IPS-18c (cell line): Measurements from ENCODE around the gene ITIH3.

Source experiments
- H3K4me3 ChIP-seq: 2 replicates; pipeline ENCODE4 v1.7.0; 2013; ENCODE audit warnings: low read depth, mild to moderate bottlenecking, low read length, moderate library complexity; ENCODE audit not compliant: insufficient read depth
- H3K9me3 ChIP-seq: one replicate; pipeline ENCODE4 v1.6.1; 2013; ENCODE audit warnings: mild to moderate bottlenecking, low read length, moderate library complexity; ENCODE audit not compliant: control insufficient read depth, insufficient read depth

ITIH3 gene

DNA sequence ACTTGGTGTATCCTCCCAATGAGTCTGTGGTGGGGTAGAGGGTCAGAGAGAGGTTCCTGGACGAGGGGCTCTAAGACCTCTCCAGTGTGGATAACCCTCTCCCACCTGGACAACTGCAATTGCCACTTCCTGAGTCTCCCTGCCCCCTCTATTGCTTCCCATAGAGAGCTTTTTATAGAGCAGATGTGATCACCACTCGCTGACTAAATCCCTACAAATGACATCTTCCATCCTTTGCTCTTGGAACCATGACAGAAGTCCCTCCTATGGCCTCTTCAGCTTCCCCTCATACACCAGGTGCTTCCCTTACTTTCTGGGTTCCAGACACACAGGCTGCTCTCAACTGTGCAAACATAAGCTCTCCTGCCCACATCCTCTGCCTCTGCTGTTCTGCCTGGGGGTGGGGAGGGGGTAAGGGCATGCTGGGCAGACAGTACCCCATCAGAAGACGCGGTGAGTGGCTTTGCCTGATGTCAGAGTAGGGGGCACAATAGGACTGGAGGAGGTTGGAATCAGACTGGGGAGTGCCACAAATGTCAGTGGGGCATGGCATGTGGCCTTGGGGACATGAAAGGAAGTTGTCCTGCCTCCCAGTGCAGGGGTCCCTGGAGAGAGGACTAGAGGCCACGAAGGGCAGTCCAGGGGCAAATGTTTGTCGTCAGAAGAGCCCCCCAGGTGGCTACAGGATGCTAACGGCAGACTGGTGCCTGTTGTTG, 15.2 kb downstream of the ITIH3 start:
- Histone ChIP-seq H3K4me3 (no peak overlapping the region), H3K9me3 (no peaks in the 10 kb centered on the region)

DNA sequence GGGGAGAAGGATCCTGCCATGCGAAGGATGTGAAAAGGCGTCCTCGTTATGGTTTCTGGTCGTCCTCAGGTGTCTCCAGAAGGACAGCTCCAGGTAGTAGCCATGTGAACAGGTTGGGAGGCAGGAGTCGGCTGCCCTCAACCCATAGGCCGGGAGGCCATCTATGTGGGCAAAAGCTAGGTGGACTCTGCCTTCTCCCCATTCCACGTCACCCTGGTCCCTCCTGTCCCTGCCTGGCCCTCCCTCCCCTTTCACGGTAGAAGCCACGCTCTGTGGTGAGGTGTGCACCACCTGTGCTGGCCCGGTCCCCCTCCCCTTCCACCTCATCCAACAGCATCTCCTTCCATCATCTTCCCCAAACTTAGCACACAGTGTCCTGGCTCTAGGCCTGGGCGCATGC, 16.3 kb downstream of the ITIH3 start:
- Histone ChIP-seq H3K9me3 (no peaks in the 10 kb centered on the region), H3K4me3 (no peak overlapping the region)

DNA sequence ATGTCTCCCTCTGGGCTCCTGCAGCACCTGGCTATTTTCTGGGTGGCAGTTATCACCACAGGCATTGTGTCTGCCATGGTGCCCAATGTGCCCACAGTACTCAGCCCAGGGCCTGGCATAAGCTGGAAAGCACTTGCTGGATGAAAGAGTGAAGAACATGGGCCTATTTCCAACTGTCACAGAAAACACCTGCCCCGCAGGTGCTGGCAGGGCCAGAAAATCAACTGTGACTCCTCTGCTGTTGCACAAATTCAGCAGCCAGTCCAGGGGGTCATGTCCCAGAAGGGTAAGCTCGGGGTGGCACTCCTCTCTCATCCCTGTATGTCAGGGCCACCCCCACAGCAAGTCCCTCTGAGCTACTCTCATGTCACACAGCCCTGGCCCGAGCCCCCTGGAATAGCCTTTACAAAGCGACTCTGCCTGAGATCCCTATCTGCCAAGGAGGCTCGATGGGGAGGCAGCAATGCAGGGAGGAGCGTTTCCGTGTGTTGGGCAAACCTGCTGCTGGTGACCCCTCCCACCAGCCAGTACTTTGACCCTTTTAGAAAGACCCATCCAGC, 16.9 kb downstream of the ITIH3 start:
- H3K4me3 ChIP-seq = no peak overlapping the region
- H3K9me3 ChIP-seq = no peaks in the 10 kb centered on the region

DNA sequence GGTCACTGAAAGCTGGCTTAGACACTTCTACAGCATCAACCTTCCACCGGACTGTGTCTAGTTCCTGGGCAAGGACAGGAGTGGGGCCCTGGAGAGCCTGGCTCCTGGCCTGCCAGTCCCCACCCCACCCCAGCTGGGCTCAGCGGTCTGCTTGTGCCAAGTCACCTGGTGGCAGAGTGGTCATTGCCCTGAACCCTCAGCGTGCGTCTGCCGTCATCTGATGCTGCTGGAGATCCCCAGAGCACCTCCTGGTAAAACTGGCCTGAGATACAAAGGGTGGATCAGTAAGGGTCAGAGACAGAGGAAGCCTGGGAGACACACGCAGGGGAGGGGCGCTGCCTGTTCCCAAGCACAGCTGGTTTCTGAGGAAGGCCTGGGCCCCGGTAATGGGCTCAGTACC, 19.2 kb downstream of the ITIH3 start:
- no peak overlapping the region for H3K4me3 ChIP-seq
- no peaks in the 10 kb centered on the region for H3K9me3 ChIP-seq

DNA sequence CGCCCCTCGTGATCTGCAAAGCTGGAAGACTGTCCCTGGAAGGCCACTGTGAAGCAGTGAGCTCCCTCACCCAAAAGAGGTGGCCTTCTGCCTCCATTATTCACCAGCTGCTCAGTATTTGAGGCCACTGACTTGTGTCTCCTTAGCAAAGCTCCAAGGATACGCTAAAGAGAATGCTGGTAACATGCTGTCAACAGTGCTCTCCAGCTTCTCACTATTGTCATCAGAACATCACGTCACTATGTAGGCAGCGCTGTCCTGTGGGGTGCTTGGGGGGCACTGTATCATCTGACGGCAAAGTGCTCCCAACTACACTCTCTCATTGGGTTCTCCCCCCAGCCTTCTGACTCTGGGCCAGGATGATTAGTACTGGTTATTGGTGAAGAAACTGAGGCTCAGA, 21.6 kb downstream of the ITIH3 start:
- Histone ChIP-seq H3K9me3 (no peaks in the 10 kb centered on the region), H3K4me3 (no peak overlapping the region)

DNA sequence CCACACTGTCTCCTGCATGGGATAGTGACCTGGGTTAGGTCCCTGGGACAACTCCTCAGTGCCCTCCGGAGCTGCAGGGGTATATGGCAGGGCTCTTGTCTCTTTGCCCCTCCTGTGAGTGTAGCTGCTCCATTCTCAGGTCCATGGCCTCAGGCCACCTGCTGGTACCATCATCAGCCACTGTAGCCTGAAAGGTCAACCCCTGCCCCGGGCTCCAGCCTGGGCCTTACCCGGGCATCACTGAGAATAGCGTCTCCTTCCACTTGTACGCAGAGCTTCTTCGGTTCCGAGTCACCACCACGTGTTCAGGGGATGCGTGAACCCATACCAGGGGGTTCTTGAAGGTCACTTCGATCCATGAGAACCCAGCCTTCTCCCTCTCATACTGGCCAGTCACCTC, 22.1 kb downstream of the ITIH3 start:
- no peaks in the 10 kb centered on the region for H3K9me3 ChIP-seq
- H3K4me3 ChIP-seq = no peak overlapping the region

DNA sequence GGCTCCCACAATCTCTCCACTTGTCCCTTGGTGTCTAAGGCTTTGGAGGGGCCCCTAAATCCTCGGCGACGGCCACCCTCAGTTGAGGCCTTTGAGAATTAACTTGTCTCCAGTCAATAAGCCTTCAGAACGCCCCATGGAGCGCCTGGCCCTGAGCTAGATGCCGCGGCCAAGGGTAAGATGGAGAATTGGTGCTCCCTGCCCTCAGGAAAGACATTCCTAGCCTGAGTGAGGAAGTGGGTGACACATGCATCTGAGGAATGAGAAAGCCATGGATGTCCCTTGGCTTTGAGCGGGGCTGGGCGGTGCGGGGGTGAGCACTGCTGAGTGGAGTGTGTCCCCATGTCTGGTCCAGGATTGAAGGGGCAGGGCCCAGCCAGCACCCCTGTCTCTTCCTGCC, 22.6 kb downstream of the ITIH3 start:
- no peaks in the 10 kb centered on the region for H3K9me3 ChIP-seq
- H3K4me3 ChIP-seq = no peak overlapping the region

DNA sequence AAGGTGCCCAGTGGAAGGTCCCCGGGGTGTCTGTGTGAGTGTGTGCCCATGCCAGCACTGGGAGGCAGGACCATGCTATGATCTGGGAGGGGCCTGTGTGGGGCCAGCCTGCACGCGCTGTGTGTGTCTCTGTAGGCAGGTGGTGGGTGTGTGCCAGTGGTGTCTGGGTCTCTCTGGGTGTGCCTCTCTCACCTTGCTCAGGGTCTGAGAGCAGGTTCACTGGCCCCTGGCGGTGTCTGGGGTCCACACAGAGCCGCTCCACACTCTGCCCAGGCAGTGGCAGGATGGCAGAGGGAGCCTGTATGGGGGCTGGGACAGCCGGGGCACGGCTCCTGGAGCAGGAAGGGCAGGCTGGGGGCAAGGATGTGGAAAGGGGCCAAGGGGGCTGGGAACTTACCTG, 23.3 kb downstream of the ITIH3 start:
- H3K4me3 ChIP-seq = no peak overlapping the region
- no peaks in the 10 kb centered on the region for H3K9me3 ChIP-seq

DNA sequence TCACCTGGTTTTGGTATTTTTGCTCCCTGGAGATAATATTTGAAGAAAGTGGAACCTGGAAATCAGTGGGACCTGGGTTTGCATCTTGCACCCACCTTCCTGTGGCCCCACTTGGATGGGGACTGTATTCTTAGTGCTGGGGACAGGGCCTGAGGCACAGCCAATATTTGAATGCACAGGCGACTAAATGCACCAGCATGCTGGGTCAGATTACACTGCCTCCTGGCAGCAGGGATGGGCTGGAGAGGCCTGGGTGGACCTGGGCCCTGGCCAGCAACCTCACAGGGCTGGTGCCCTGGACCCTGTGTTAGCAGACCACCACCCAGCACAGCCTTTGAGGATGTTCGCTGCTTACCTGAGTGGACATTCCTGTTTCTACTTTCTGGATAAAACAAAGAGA, 25.3 kb downstream of the ITIH3 start:
- Histone ChIP-seq H3K4me3 (no peak overlapping the region), H3K9me3 (no peaks in the 10 kb centered on the region)

DNA sequence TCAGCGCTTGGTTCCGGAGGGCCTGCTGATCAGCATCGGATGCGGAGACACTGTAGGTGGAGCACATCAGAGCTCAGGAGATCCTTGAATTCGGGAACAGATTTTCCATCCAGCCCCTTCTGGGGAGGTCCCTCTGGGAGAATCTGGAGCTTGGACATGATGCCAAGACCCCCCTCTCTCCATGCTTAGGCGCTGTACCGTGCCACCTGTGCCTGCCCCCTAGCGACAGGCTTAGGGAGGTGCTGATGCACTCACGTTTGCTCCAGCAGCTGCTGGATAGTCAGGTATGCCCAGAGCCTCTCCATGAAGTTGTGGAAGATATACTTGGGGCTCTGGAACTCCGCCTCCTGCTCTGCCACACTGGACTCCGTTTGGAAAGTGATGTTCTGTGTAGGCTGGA, 26.1 kb downstream of the ITIH3 start:
- no peak overlapping the region for H3K4me3 ChIP-seq
- H3K9me3 ChIP-seq = no peaks in the 10 kb centered on the region

DNA sequence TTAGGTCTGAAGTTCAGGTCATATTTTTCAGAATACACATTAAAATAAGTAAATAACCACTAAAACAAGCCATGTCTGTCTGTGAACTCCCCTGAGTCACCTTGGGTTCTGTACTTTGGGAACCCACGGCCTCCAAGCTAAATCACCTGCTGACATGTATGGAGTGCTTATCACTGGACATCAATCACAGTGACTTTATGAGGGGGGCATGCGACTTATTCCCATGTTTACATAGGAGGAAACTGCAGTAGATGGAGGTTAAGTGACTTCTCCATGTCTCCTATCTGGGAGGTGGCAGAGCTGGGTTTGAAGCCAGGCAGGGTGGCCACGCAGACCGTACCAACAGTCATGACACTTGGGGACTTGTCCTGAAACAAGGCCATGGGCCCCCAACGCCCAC, 27.8 kb downstream of the ITIH3 start:
- Histone ChIP-seq H3K4me3 (no peak overlapping the region), H3K9me3 (no peaks in the 10 kb centered on the region)

DNA sequence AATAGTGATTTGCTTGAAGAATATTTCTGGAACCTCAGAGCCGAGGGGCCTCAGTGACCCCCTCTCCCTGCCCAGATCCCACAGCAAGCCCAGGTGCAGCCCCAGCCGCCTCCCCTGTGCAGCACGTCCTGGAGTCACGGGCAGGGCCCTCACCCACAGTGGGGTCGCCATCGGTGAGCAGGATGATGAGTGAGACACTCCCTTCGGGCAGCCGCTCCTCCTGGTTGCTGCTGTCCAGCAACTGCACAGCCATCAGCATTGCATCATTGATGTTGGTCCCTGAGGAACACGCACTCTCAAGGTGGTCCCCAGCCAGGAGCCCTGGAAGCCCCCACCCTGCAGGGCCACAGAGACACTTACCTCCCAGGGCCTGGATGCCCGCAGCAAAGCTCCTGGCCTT, 29.4 kb downstream of the ITIH3 start:
- Histone ChIP-seq H3K4me3 (no peak overlapping the region), H3K9me3 (no peaks in the 10 kb centered on the region)

DNA sequence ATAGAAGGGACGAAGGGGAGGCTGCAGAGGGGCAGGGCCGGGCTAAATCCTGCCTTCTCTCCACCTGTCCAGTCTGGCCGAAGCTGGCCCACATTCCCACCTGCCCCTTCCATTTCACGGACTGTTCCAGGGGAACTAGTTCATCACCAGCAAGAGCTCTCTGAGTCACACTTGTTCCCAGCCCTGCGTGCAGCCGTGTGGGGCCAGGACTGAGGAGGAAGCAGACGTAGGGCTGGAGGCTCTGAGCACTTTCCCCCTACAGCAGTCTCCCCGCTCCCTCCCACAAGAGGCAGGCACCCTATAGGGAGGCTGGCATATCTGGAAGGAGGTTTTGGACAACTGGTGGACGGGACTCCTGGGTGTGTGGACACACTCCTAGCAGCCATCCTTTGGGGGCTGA, 32.8 kb downstream of the ITIH3 start:
- Histone ChIP-seq H3K9me3 (no peaks in the 10 kb centered on the region), H3K4me3 (no peak overlapping the region)

DNA sequence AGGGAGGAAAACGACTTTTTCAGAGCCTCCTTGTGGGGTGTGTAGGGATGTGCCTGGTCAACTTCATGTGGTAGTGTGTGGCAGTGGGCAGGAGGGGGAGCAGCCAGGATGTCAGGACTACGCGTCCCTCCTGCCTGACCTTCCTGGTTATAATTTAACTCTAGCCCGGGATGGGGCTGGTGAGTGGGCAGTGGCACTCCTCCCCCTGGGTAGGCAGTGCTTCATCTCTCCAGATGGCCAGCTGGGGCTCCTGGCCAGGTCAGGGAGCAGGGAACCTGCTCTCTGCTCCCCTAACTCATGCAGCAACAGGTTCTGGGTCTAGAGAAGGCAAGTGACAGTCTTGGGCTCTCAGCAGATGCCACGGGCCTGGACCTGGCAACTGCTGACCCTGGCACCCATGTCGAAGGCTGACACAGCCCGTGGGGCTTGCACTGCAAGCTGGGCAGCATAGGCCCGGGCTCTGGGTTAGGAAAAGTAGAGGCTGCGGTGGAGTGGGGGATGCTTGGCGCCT, 33.3 kb downstream of the ITIH3 start:
- H3K4me3 ChIP-seq = no peak overlapping the region
- no peaks in the 10 kb centered on the region for H3K9me3 ChIP-seq

DNA sequence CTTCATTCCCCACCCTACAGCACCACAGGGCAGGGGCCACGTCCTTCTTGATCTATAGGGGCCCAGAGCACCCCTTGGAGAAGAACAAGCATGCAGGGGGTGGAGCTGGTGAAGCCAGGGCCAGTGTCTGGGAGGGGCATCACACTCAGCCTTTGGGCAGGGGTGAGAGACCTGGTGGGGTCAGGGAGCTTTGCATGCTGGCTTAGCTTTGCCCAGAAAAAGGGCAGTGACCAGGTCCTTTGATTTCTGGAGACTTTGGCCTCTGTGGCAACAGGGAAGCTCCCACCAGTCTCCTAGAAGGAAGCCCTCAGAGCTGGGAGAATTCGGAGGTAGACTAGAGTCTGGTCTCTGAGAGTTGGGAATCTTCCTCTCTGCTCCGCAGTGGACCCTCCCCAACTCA, 34.9 kb downstream of the ITIH3 start:
- Histone ChIP-seq H3K4me3 (no peak overlapping the region), H3K9me3 (no peaks in the 10 kb centered on the region)

DNA sequence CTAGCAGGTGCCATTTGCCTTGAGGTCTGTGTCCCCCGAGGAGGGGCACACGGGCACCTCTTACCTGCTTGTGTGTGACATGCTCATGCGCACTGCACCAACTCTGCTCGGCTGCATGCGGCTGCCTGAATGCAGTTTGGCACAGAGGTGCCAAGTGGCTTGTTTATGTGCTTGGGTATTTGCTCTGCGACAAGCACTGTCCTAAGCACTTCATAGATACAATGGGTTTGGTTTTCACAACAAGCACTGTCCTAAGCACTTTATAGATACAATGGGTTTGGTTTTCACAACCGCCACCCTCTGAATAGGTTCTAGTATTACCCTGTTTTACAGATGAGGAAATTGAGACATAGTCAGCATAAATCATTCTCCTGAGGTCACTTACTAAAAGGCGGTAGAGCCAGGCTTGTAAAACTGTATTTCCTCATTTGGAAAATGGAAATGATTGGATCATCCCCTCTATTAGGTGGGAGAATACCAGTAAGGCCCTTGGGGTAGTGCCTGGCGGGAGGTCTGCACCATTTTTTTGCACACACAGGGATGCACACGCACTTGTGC, 35.4 kb downstream of the ITIH3 start:
- Histone ChIP-seq H3K9me3 (no peaks in the 10 kb centered on the region), H3K4me3 (no peak overlapping the region)

DNA sequence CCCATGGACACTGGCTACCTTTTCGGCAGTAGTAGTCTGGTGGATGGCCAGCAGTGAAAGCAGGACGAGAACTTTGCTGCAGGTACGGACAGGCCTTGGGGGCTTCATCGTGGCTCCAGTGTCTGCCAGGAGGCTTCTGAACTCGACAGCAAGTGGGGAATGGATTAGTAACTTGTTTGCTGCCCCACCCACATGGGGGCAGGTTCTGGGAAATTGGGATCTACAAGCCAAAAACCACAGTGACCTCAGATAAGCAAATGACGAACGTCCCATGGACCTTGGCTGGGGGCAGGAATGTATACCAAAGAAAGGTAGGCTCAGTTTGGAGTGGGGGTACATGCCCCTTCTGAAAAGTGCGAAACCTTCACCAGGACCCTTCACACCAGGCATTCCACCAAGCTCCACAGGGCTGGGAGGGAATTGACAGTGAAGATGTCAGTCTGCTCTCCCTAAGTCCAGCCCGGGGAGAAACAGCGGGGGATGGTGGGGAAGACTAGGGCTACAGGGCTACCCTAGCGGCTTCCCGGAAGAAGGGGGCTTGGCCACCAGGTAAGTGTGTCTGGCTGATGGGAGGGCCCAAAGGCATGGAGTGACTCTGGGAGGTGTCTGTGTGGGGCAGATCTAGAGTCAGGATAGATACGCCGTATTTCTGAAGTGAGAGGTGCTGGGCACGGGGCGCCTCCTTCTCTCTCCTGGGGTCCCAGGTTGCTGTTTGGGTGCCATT, 36.1 kb downstream of the ITIH3 start, which contains the start of gene ITIH4:
Gene ITIH4, minus strand, starts transcription at position 138 of the 724 bp plus-strand sequence. Its CDS starts 30 bp downstream, at position 108.
- no peak within 1 kb of the TSS for H3K4me3 ChIP-seq
- no peaks in the 10 kb centered on the region for H3K9me3 ChIP-seq
